Loucy (cell line): ENCODE data around the gene CCDC85B.
"Not testable (repeated sequence)": the region's sequence is repeated elsewhere in the genome, so short reads cannot be mapped to it uniquely, and the experiment has no call there.

Source experiments
- H2AFZ ChIP-seq: fragments of 200-600 bp; sonication (generic); 2 replicates; pipeline ENCODE4 v1.6.0; 2016; ENCODE audit warnings: antibody characterized with exemption, mild to moderate bottlenecking, low read length, moderate library complexity
- H3F3A ChIP-seq: fragments of 200-600 bp; 2 replicates; pipeline ENCODE4 v1.6.0; 2016; ENCODE audit warnings: antibody characterized with exemption, low read depth, mild to moderate bottlenecking
- H3K27me3 ChIP-seq: fragments of 200-600 bp; sonication (generic); 2 replicates; pipeline ENCODE4 v1.6.1; 2014; ENCODE audit warnings: low read length, mild to moderate bottlenecking; ENCODE audit not compliant: insufficient read depth, poor library complexity, severe bottlenecking
- H3K36me3 ChIP-seq: fragments of 200-600 bp; sonication (generic); 2 replicates; pipeline ENCODE4 v1.6.1; 2016; ENCODE audit warnings: low read length; ENCODE audit not compliant: insufficient read depth
- H3K4me1 ChIP-seq: fragments of 200-600 bp; sonication (generic); 2 replicates; pipeline ENCODE4 v1.5.1; 2014; ENCODE audit warnings: low read length, mild to moderate bottlenecking; ENCODE audit not compliant: insufficient read depth, poor library complexity, severe bottlenecking
- H3K4me2 ChIP-seq: fragments of 200-600 bp; sonication (generic); 2 replicates; pipeline ENCODE4 v1.6.0; 2014; ENCODE audit warnings: antibody characterized with exemption, low read length, low read depth, mild to moderate bottlenecking; ENCODE audit not compliant: poor library complexity, severe bottlenecking
- H3K4me3 ChIP-seq: fragments of 200-600 bp; sonication (generic); 2 replicates; pipeline ENCODE4 v1.5.1; 2014; ENCODE audit warnings: low read length, mild to moderate bottlenecking, mixed read lengths; ENCODE audit not compliant: poor library complexity, severe bottlenecking
- H3K79me2 ChIP-seq: fragments of 200-600 bp; sonication (generic); 2 replicates; pipeline ENCODE4 v1.6.1; 2014; ENCODE audit warnings: low read length; ENCODE audit not compliant: insufficient read depth
- H3K9ac ChIP-seq: fragments of 200-600 bp; sonication (generic); 2 replicates; pipeline ENCODE4 v1.6.0; 2014; ENCODE audit warnings: mild to moderate bottlenecking, low read depth, low read length, moderate library complexity; ENCODE audit not compliant: poor library complexity, severe bottlenecking
- H3K9me2 ChIP-seq: fragments of 200-600 bp; sonication (generic); replicated peaks from 2 replicates; pipeline ENCODE4 v1.6.1; 2016; ENCODE audit warnings: low read depth, low read length, mixed read lengths
- H3K9me3 ChIP-seq: fragments of 200-600 bp; sonication (generic); 2 replicates; pipeline ENCODE4 v1.6.1; 2014; ENCODE audit warnings: mild to moderate bottlenecking, antibody characterized with exemption, low read length, low read depth; ENCODE audit not compliant: insufficient read depth
- H4K20me1 ChIP-seq: fragments of 200-600 bp; sonication (generic); 2 replicates; pipeline ENCODE4 v1.6.0; 2014; ENCODE audit warnings: antibody characterized with exemption, low read length, mild to moderate bottlenecking; ENCODE audit not compliant: insufficient read depth, poor library complexity, severe bottlenecking
- CTCF ChIP-seq: fragments of 200-600 bp; sonication (generic); conservative IDR thresholded peaks from 2 replicates; pipeline ENCODE4 v1.5.1; 2014; ENCODE audit warnings: mild to moderate bottlenecking, antibody characterized with exemption, low read length
- EZH2phosphoT487 ChIP-seq: fragments of 200-600 bp; IDR thresholded peaks from 2 replicates; pipeline ENCODE4 v1.6.1; 2018; ENCODE audit warnings: antibody characterized with exemption, mild to moderate bottlenecking, moderate library complexity, borderline replicate concordance

The CCDC85B gene

GRCh38 chr11:65891219-65892136 is 1.0 kb downstream of the CCDC85B start:
- Histone ChIP-seq H3K79me2 (peaks cover 44% of the 10 kb centered on the region), H3K36me3 (no peaks in the 10 kb centered on the region), H3K9me3 (no peaks in the 10 kb centered on the region), H4K20me1 (peaks cover 19% of the 10 kb centered on the region), H3K4me1 (peaks cover 58% of the 10 kb centered on the region), H3K27me3 (no peaks in the 10 kb centered on the region), H3K9ac (peak overlapping the region; percentile 98), H3F3A (peaks cover 3% of the 10 kb centered on the region; the same call in 1 of the 2 replicates), H2AFZ (no peak overlapping the region; the same call in 1 of the 2 replicates), H3K9me2 (no peaks in the 10 kb centered on the region), H3K4me2 (peak overlapping the region; percentile 92), H3K4me3 (peak overlapping the region; percentile 85)
- TF ChIP-seq CTCF, result peak; percentile 82
- TF ChIP-seq EZH2phosphoT487, result no peak

GRCh38 chr11:65892137-65892540 is 1.7 kb downstream of the CCDC85B start:
- Histone ChIP-seq H4K20me1 (peaks cover 19% of the 10 kb centered on the region), H3K4me3 (peak overlapping the region; percentile 85), H3K4me2 (peak overlapping the region; percentile 92), H3K9ac (peak overlapping the region; percentile 98), H3K79me2 (peaks cover 38% of the 10 kb centered on the region), H3K4me1 (peaks cover 53% of the 10 kb centered on the region)
- H2AFZ ChIP-seq, H3K36me3 ChIP-seq, H3K9me3 ChIP-seq, H3K9me2 ChIP-seq, H3F3A ChIP-seq, H3K27me3 ChIP-seq: not testable (repeated sequence)

DNA sequence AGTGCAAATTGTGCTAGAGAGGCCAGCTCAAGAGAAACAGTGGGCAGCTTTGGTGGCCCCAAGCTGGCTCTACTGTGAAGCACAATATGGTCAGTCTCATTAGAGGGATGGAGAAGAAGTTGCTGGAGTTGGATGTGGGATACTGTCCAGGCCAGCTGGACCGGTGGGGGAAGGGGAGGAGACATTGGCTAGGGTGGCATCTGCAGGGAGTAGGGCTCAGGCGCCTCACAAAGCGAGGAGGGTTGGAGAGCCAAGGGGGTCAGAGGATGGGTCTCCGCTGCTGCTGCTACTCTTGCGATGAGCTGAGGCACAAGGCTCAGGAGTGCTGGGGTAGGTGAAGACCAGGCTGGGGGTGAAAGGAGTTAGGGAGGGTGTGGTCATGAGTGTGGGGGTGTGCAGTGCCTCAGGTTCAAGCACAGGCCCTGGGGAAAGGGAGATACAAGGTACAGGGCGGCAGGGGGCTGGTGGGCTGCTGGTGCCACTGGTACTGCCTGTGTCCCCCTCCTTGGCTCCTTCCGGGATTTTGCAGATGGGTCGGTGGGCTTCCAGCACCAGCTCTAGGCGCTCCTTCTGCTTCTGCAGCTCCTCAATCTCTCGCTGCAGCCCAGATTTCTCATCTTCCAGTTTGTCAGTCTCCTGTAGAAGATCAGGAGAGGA is 2.3 kb downstream of the CCDC85B start:
- Histone ChIP-seq H3K9me3 (no peaks in the 10 kb centered on the region), H3K79me2 (peaks cover 31% of the 10 kb centered on the region), H3K4me3 (peak overlapping the region; percentile 85), H3K9ac (peak overlapping the region; percentile 98), H3K4me1 (peaks cover 48% of the 10 kb centered on the region), H4K20me1 (peaks cover 19% of the 10 kb centered on the region), H3K9me2 (no peaks in the 10 kb centered on the region), H3K4me2 (peak overlapping the region; percentile 92), H3F3A (peaks cover 3% of the 10 kb centered on the region; the same call in 1 of the 2 replicates), H2AFZ (no peak overlapping the region), H3K36me3 (no peaks in the 10 kb centered on the region), H3K27me3 (no peaks in the 10 kb centered on the region)
- TF ChIP-seq EZH2phosphoT487 (no peak), CTCF (no peak)
